Measurements from ENCODE around the gene APMAP. TPM values are rescaled to one million over a fixed set of nuclear protein-coding genes. Genes with fewer than 3 reads are reported as not detected.
"Not testable (repeated sequence)": the region's sequence is repeated elsewhere in the genome, so short reads cannot be mapped to it uniquely, and the experiment has no call there.

Gene APMAP
- total and polyA plus RNA-seq, 4 donors = 132 to 378 (median 234) TPM

- H3K9me3 ChIP-seq (ENCODE audit: control insufficient read depth in 4 of 4, low read length in 3 of 4); H3K27me3 ChIP-seq (ENCODE audit: control insufficient read depth in 4 of 4, insufficient read depth in 4 of 4, low read length in 3 of 4); H3K27ac ChIP-seq (ENCODE audit: low read depth in 1 of 2, low read length in 2 of 2); H3K9ac ChIP-seq (ENCODE audit: low read depth in 1 of 2, low read length in 2 of 2); H3K36me3 ChIP-seq (ENCODE audit: control insufficient read depth in 4 of 4, insufficient read depth in 3 of 4, low read depth in 1 of 4, low read length in 3 of 4); H3K4me3 ChIP-seq (ENCODE audit: low read depth in 1 of 3, low read length in 3 of 3); DNase-seq (ENCODE audit: low spot score): not testable (repeated sequence)
- peaks cover 0 to 13% (median 6%) of the 10 kb centered on the region in 4 donors for H3K4me1 ChIP-seq (ENCODE audit: control insufficient read depth in 4 of 4, insufficient read depth in 4 of 4, low read length in 3 of 4)
- WGBS = 63% methylated on average over 1 of the region's 1 CpG
Observed at GRCh38 chr20:24931893-24932292, 60.7 kb downstream of the APMAP start.

DNA sequence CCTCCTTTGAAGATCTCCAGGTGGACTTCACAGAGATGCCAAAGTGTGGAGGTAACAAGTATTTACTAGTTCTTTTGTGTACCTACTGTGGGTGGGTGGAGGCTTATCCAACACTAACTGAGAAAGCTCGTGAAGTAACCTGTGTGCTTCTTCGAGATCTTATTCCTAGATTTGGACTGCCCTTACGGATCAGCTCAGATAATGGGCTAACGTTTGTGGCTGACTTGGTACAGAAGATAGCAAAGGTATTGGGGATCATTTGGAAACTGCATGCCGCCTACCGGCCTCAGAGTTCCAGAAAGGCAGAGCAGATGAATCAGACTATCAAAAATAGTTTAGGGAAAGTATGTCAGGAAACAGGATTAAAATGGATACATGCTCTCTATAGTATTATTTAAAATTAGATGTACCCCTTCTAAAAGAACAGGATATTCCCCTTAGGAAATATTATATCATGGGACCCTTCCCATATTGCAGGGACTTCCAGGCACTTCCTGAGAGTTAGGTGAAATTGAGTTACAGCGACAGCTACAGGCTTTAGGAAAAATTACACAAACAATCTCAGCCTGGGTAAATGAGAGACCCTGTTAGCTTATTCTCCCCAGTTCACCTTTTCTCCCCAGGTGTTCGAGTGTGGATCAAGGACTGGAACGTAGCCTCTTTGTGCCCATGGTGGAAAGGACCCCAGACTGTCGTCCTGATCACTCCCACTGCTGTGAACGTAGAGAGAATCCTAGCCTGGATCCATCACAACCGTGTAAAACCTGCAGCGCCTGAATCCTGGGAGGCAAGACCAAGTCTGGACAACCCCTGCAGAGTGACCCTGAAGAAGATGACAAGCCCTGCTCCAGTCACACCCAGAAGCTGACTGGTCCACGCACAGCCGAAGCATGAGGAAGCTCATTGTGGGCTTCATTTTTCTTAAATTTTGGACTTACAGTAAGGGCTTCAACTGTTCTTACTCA lies 61.5 kb downstream of the APMAP start:
- peak overlapping the region in 1 of 2 donors; percentile 66 for H3K9ac ChIP-seq (ENCODE audit: low read depth in 1 of 2, low read length in 2 of 2)
- not testable (repeated sequence) for H3K9me3 ChIP-seq (ENCODE audit: control insufficient read depth in 4 of 4, low read length in 3 of 4); H3K4me3 ChIP-seq (ENCODE audit: low read depth in 1 of 3, low read length in 3 of 3); H3K36me3 ChIP-seq (ENCODE audit: control insufficient read depth in 4 of 4, insufficient read depth in 3 of 4, low read depth in 1 of 4, low read length in 3 of 4); H3K27me3 ChIP-seq (ENCODE audit: control insufficient read depth in 4 of 4, insufficient read depth in 4 of 4, low read length in 3 of 4)
- DNase-seq (ENCODE audit: low spot score) = peak; percentile 12
- TF ChIP-seq RAD21 (IDR thresholded peaks at IDR 0.05) = peak; percentile 51 to 52
- TF ChIP-seq, protein P1, sequence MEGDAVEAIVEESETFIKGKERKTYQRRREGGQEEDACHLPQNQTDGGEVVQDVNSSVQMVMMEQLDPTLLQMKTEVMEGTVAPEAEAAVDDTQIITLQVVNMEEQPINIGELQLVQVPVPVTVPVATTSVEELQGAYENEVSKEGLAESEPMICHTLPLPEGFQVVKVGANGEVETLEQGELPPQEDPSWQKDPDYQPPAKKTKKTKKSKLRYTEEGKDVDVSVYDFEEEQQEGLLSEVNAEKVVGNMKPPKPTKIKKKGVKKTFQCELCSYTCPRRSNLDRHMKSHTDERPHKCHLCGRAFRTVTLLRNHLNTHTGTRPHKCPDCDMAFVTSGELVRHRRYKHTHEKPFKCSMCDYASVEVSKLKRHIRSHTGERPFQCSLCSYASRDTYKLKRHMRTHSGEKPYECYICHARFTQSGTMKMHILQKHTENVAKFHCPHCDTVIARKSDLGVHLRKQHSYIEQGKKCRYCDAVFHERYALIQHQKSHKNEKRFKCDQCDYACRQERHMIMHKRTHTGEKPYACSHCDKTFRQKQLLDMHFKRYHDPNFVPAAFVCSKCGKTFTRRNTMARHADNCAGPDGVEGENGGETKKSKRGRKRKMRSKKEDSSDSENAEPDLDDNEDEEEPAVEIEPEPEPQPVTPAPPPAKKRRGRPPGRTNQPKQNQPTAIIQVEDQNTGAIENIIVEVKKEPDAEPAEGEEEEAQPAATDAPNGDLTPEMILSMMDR (IDR thresholded peaks at IDR 0.05; ENCODE audit: low read depth, low read length, missing input control) = peak; percentile 39
- WGBS = 70% methylated on average over 15 of the region's 15 CpGs
- peak overlapping the region in 1 of 2 donors; percentile 56 for H3K27ac ChIP-seq (ENCODE audit: low read depth in 1 of 2, low read length in 2 of 2)
- peaks cover 0 to 13% (median 6%) of the 10 kb centered on the region in 4 donors for H3K4me1 ChIP-seq (ENCODE audit: control insufficient read depth in 4 of 4, insufficient read depth in 4 of 4, low read length in 3 of 4)

DNA sequence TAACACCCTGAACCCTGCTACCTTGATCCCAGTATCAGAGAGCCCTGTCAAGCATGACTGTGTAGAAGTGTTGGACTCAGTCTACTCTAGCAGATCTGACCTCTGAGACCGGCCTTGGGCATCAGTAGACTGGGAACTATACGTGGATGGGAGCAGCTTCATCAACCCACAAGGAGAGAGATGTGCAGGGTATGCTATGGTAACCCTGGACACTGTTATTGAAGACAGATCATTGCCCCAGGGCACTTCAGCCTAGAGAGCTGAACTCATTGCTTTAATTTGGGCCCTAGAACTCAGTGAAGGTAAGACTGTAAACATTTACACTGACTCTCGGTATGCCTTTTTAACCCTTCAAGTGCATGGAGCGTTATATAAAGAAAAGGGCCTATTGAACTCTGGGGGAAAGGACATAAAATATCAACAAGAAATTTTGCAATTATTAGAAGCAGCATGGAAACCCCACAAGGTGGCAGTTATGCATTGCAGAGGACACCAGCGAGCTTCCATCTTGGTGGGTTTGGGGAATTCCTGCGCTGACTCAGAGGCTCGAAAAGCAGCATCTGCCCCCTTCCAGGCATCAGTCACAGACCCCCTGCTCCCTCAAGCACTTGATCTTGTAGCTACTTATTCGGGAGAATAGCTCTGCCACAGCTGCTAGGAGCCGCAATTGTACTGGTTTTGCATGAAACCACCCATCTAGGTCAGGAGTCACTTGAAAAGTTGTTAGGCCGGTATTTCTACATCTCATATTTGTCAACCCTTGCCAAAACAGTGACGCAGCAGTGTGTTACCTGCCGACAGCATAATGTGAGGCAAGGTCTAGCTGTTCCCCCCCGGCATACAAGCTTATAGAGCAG lies 62.5 kb downstream of the APMAP start:
- H3K36me3 ChIP-seq (ENCODE audit: control insufficient read depth in 4 of 4, insufficient read depth in 3 of 4, low read depth in 1 of 4, low read length in 3 of 4); H3K4me3 ChIP-seq (ENCODE audit: low read depth in 1 of 3, low read length in 3 of 3); H3K27me3 ChIP-seq (ENCODE audit: control insufficient read depth in 4 of 4, insufficient read depth in 4 of 4, low read length in 3 of 4); H3K9me3 ChIP-seq (ENCODE audit: control insufficient read depth in 4 of 4, low read length in 3 of 4): not testable (repeated sequence)
- peak; percentile 29 for DNase-seq (ENCODE audit: low spot score)
- peak; percentile 63 to 69 for TF ChIP-seq RXRA (IDR thresholded peaks at IDR 0.05)
- peak; percentile 40 to 44 for TF ChIP-seq RAD21 (IDR thresholded peaks at IDR 0.05)
- TF ChIP-seq, protein P1 (IDR thresholded peaks at IDR 0.05; ENCODE audit: low read depth, low read length, missing input control) = peak; percentile 7
- peak; percentile 91 for TF ChIP-seq SP1 (IDR thresholded peaks at IDR 0.05)
- peak; percentile 28 to 59 for TF ChIP-seq HNF4A (conservative IDR thresholded peaks at IDR 0.05)
- Histone ChIP-seq H3K4me1 (ENCODE audit: control insufficient read depth in 4 of 4, insufficient read depth in 4 of 4, low read length in 3 of 4) (peaks cover 0 to 13% (median 6%) of the 10 kb centered on the region in 4 donors), H3K27ac (ENCODE audit: low read depth in 1 of 2, low read length in 2 of 2) (peak overlapping the region in 1 of 2 donors; percentile 56), H3K9ac (ENCODE audit: low read depth in 1 of 2, low read length in 2 of 2) (peak overlapping the region in 1 of 2 donors; percentile 66)
- 44% methylated on average over 13 of the region's 13 CpGs for WGBS

DNA sequence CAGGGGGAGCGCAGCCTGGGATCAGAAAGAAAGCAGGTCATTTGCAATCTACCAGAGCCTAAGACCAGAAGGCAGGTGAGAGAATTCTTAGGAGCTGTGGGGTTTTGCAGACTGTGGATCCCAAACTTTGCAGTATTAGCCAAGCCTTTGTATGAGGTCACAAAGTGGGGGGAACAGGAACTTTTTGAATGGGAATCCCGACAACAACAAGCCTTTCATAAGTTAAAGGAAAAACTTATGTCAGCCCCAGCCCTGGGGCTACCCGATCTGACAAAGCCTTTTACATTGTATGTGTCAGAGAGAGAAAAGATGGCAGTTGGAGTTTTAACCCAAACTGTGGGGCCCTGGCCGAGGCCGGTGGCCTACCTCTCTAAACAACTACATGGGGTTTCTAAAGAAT lies 63.3 kb downstream of the APMAP start:
- H3K36me3 ChIP-seq (ENCODE audit: control insufficient read depth in 4 of 4, insufficient read depth in 3 of 4, low read depth in 1 of 4, low read length in 3 of 4); DNase-seq (ENCODE audit: low spot score); H3K9me3 ChIP-seq (ENCODE audit: control insufficient read depth in 4 of 4, low read length in 3 of 4); H3K27me3 ChIP-seq (ENCODE audit: control insufficient read depth in 4 of 4, insufficient read depth in 4 of 4, low read length in 3 of 4); H3K9ac ChIP-seq (ENCODE audit: low read depth in 1 of 2, low read length in 2 of 2); H3K27ac ChIP-seq (ENCODE audit: low read depth in 1 of 2, low read length in 2 of 2); H3K4me3 ChIP-seq (ENCODE audit: low read depth in 1 of 3, low read length in 3 of 3): not testable (repeated sequence)
- H3K4me1 ChIP-seq (ENCODE audit: control insufficient read depth in 4 of 4, insufficient read depth in 4 of 4, low read length in 3 of 4) = peaks cover 0 to 13% (median 6%) of the 10 kb centered on the region in 4 donors
- WGBS = 93% methylated on average over 5 of the region's 5 CpGs

DNA sequence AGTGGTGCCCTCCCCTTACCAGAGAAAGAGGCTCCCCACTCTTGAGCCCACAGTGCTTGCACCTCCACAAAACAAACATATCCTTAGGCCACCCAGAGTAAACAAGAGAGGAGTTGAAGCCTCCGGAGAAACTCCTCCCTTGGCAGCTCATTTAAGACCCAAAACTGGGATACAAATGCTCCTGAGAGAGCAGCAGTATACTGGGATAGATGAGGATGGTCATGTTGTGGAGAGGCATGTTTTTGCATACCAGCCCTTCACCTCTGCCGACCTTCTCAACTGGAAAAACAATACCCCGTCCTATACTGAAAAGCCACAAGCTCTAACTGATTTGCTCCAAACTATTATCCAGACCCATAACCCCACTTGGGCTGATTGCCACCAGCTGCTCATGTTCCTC lies 71.8 kb downstream of the APMAP start:
- not testable (repeated sequence) for H3K27ac ChIP-seq (ENCODE audit: low read depth in 1 of 2, low read length in 2 of 2); H3K36me3 ChIP-seq (ENCODE audit: control insufficient read depth in 4 of 4, insufficient read depth in 3 of 4, low read depth in 1 of 4, low read length in 3 of 4); H3K27me3 ChIP-seq (ENCODE audit: control insufficient read depth in 4 of 4, insufficient read depth in 4 of 4, low read length in 3 of 4); H3K9ac ChIP-seq (ENCODE audit: low read depth in 1 of 2, low read length in 2 of 2); H3K4me3 ChIP-seq (ENCODE audit: low read depth in 1 of 3, low read length in 3 of 3); H3K4me1 ChIP-seq (ENCODE audit: control insufficient read depth in 4 of 4, insufficient read depth in 4 of 4, low read length in 3 of 4); H3K9me3 ChIP-seq (ENCODE audit: control insufficient read depth in 4 of 4, low read length in 3 of 4); DNase-seq (ENCODE audit: low spot score)
- 73% methylated on average over 3 of the region's 3 CpGs for WGBS

DNA sequence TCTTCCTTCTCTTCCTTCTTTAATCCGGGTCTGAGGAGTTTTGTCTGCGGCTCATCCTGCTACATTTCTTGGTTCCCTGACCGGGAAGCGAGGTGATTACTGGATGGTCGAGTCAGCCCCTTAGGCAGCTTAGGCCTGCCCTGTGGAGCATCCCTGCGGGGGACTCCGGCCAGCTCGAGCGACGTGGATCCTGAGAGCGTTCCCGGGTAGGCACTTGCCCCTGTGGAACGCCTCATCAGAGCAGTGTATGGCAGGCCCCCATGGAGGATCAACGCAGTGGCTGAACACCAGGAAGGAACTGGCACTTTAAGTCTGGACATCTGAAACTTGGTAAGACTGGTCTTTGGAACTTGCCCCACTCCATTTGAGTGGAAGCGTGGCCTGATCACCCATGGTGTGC lies 72.9 kb downstream of the APMAP start:
- DNase-seq (ENCODE audit: low spot score); H3K4me3 ChIP-seq (ENCODE audit: low read depth in 1 of 3, low read length in 3 of 3); H3K27ac ChIP-seq (ENCODE audit: low read depth in 1 of 2, low read length in 2 of 2); H3K27me3 ChIP-seq (ENCODE audit: control insufficient read depth in 4 of 4, insufficient read depth in 4 of 4, low read length in 3 of 4); H3K9me3 ChIP-seq (ENCODE audit: control insufficient read depth in 4 of 4, low read length in 3 of 4); H3K36me3 ChIP-seq (ENCODE audit: control insufficient read depth in 4 of 4, insufficient read depth in 3 of 4, low read depth in 1 of 4, low read length in 3 of 4); H3K9ac ChIP-seq (ENCODE audit: low read depth in 1 of 2, low read length in 2 of 2); H3K4me1 ChIP-seq (ENCODE audit: control insufficient read depth in 4 of 4, insufficient read depth in 4 of 4, low read length in 3 of 4): not testable (repeated sequence)
- WGBS = 93% methylated on average over 15 of the region's 15 CpGs

All from liver (tissue), 9 donors.